ENCODE results near the gene STH.
"Not testable (repeated sequence)": the region's sequence is repeated elsewhere in the genome, so short reads cannot be mapped to it uniquely, and the experiment has no call there.

Gene STH

DNA sequence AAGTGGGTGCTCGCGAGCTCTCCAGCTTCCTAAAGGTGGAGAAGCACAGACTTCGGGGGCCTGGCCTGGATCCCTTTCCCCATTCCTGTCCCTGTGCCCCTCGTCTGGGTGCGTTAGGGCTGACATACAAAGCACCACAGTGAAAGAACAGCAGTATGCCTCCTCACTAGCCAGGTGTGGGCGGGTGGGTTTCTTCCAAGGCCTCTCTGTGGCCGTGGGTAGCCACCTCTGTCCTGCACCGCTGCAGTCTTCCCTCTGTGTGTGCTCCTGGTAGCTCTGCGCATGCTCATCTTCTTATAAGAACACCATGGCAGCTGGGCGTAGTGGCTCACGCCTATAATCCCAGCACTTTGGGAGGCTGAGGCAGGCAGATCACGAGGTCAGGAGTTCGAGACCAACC, 1.9 kb upstream of the STH start:
- Histone ChIP-seq H3K4me3 (no peak overlapping the region), H3K27ac (no peak overlapping the region), H3K9ac (no peak overlapping the region), H3K4me2 (no peak overlapping the region), H3K9me3 (replicated peaks in 1 of 11) (no peaks in the 10 kb centered on the region), H4K20me1 (no peaks in the 10 kb centered on the region; a peak in 2 of 22 replicates), H3K4me1 (no peaks in the 10 kb centered on the region), H3K27me3 (no peaks in the 10 kb centered on the region; a peak in 1 of 22 replicates), H3K36me3 (no peaks in the 10 kb centered on the region)
- TF ChIP-seq Cebpa-rat (IDR thresholded peaks at IDR 0.05), result no peak

DNA sequence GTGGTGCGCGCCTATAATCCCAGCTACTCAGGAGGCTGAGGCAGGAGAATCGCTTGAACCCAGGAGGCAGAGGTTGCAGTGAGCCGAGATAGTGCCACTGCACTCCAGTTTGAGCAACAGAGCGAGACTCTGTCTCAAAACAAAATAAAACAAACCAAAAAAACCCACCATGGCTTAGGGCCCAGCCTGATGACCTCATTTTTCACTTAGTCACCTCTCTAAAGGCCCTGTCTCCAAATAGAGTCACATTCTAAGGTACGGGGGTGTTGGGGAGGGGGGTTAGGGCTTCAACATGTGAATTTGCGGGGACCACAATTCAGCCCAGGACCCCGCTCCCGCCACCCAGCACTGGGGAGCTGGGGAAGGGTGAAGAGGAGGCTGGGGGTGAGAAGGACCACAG, 1.4 kb upstream of the STH start:
- Histone ChIP-seq H4K20me1 (no peaks in the 10 kb centered on the region; a peak in 2 of 22 replicates), H3K4me2 (no peak overlapping the region)

DNA sequence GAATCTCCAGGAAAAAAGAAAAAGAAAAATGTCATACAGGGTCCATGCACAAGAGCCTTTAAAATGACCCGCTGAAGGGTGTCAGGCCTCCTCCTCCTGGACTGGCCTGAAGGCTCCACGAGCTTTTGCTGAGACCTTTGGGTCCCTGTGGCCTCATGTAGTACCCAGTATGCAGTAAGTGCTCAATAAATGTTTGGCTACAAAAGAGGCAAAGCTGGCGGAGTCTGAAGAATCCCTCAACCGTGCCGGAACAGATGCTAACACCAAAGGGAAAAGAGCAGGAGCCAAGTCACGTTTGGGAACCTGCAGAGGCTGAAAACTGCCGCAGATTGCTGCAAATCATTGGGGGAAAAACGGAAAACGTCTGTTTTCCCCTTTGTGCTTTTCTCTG, 845 bp downstream of the STH start:
- H3K4me2 ChIP-seq, result no peak overlapping the region
- H3K27ac ChIP-seq, result no peak overlapping the region
- no peak for TF ChIP-seq Cebpa-rat (IDR thresholded peaks at IDR 0.05)
- H4K20me1 ChIP-seq, result no peaks in the 10 kb centered on the region; a peak in 2 of 22 replicates
- no peaks in the 10 kb centered on the region for H3K9me3 ChIP-seq (replicated peaks in 1 of 11)
- no peaks in the 10 kb centered on the region for H3K27me3 ChIP-seq
- H3K9ac ChIP-seq, result no peak overlapping the region
- no peak overlapping the region for H3K4me3 ChIP-seq
- no peaks in the 10 kb centered on the region for H3K36me3 ChIP-seq
- H3K4me1 ChIP-seq, result no peaks in the 10 kb centered on the region

More for the DNA sequence above, 1.4 kb upstream of the STH start:
- H3K9me3 ChIP-seq (replicated peaks in 1 of 11), result no peaks in the 10 kb centered on the region
- TF ChIP-seq Cebpa-rat (IDR thresholded peaks at IDR 0.05), result no peak
- H3K4me1 ChIP-seq, result no peaks in the 10 kb centered on the region
- H3K27ac ChIP-seq, result no peak overlapping the region
- no peak overlapping the region for H3K4me3 ChIP-seq
- no peaks in the 10 kb centered on the region; a peak in 1 of 22 replicates for H3K27me3 ChIP-seq
- H3K9ac ChIP-seq, result no peak overlapping the region
- H3K36me3 ChIP-seq, result no peaks in the 10 kb centered on the region

DNA sequence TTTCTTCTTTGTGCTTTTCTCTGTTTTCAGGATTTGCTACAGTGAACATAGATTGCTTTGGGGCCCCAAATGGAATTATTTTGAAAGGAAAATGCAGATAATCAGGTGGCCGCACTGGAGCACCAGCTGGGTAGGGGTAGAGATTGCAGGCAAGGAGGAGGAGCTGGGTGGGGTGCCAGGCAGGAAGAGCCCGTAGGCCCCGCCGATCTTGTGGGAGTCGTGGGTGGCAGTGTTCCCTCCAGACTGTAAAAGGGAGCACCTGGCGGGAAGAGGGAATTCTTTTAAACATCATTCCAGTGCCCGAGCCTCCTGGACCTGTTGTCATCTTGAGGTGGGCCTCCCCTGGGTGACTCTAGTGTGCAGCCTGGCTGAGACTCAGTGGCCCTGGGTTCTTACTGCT, 1.2 kb downstream of the STH start:
- Histone ChIP-seq H3K4me3 (no peak overlapping the region), H3K4me1 (no peaks in the 10 kb centered on the region), H3K9me3 (replicated peaks in 1 of 11) (no peaks in the 10 kb centered on the region), H3K9ac (no peak overlapping the region), H3K4me2 (no peak overlapping the region), H3K27ac (no peak overlapping the region), H3K36me3 (no peaks in the 10 kb centered on the region), H4K20me1 (no peaks in the 10 kb centered on the region; a peak in 2 of 22 replicates), H3K27me3 (no peaks in the 10 kb centered on the region)
- no peak for TF ChIP-seq Cebpa-rat (IDR thresholded peaks at IDR 0.05)

DNA sequence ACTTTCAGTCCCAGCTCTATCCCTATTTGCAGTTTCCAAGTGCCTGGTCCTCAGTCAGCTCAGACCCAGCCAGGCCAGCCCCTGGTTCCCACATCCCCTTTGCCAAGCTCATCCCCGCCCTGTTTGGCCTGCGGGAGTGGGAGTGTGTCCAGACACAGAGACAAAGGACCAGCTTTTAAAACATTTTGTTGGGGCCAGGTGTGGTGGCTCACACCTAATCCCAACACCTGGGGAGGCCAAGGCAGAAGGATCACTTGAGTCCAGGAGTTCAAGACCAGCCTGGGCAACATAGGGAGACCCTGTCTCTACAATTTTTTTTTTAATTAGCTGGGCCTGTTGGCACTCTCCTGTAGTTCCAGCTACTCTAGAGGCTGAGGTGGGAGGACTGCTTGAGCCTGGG, 1.7 kb downstream of the STH start:
- no peaks in the 10 kb centered on the region for H3K9me3 ChIP-seq (replicated peaks in 1 of 11)
- no peaks in the 10 kb centered on the region for H3K4me1 ChIP-seq
- no peak for TF ChIP-seq Cebpa-rat (IDR thresholded peaks at IDR 0.05)
- no peaks in the 10 kb centered on the region for H3K36me3 ChIP-seq
- H3K27me3 ChIP-seq, result no peaks in the 10 kb centered on the region
- H4K20me1 ChIP-seq, result no peaks in the 10 kb centered on the region; a peak in 2 of 22 replicates
- H3K27ac ChIP-seq, result no peak overlapping the region
- H3K9ac ChIP-seq, result 0 out of 22 replicates have a peak overlapping the region, but pooled peaks of 1 of the 11 experiments have one; percentile 7
- no peak overlapping the region for H3K4me2 ChIP-seq
- H3K4me3 ChIP-seq, result no peak overlapping the region

DNA sequence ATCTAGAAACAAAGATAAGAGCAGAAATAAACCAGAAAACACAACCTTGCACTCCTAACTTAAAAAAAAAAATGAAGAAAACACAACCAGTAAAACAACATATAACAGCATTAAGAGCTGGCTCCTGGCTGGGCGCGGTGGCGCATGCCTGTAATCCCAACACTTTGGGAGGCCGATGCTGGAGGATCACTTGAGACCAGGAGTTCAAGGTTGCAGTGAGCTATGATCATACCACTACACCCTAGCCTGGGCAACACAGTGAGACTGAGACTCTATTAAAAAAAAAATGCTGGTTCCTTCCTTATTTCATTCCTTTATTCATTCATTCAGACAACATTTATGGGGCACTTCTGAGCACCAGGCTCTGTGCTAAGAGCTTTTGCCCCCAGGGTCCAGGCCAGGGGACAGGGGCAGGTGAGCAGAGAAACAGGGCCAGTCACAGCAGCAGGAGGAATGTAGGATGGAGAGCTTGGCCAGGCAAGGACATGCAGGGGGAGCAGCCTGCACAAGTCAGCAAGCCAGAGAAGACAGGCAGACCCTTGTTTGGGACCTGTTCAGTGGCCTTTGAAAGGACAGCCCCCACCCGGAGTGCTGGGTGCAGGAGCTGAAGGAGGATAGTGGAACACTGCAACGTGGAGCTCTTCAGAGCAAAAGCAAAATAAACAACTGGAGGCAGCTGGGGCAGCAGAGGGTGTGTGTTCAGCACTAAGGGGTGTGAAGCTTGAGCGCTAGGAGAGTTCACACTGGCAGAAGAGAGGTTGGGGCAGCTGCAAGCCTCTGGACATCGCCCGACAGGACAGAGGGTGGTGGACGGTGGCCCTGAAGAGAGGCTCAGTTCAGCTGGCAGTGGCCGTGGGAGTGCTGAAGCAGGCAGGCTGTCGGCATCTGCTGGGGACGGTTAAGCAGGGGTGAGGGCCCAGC, 2.6 kb downstream of the STH start:
- no peak for TF ChIP-seq Cebpa-rat (IDR thresholded peaks at IDR 0.05)
- no peaks in the 10 kb centered on the region for H3K36me3 ChIP-seq
- no peak overlapping the region for H3K27ac ChIP-seq
- no peaks in the 10 kb centered on the region for H3K27me3 ChIP-seq
- H3K9ac ChIP-seq, result peak overlapping the region in 1 of 11 experiments; percentile 5; a peak in 1 of 22 replicates
- no peaks in the 10 kb centered on the region for H3K4me1 ChIP-seq
- H3K4me2 ChIP-seq, result no peak overlapping the region
- H3K9me3 ChIP-seq (replicated peaks in 1 of 11), result no peaks in the 10 kb centered on the region
- no peaks in the 10 kb centered on the region; a peak in 2 of 22 replicates for H4K20me1 ChIP-seq
- H3K4me3 ChIP-seq, result no peak overlapping the region

DNA sequence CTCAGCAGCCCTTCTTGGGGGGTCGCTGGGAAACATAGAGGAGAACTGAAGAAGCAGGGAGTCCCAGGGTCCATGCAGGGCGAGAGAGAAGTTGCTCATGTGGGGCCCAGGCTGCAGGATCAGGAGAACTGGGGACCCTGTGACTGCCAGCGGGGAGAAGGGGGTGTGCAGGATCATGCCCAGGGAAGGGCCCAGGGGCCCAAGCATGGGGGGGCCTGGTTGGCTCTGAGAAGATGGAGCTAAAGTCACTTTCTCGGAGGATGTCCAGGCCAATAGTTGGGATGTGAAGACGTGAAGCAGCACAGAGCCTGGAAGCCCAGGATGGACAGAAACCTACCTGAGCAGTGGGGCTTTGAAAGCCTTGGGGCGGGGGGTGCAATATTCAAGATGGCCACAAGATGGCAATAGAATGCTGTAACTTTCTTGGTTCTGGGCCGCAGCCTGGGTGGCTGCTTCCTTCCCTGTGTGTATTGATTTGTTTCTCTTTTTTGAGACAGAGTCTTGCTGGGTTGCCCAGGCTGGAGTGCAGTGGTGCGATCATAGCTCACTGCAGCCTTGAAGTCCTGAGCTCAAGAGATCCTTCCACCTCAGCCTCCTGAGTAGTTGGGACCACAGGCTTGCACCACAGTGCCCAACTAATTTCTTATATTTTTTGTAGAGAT, 3.4 kb downstream of the STH start:
- H3K4me2 ChIP-seq, result no peak overlapping the region
- peaks cover 0 to 6% (median 0%) of the 10 kb centered on the region in 10 experiments; a peak in 6 of 20 replicates for H3K4me1 ChIP-seq
- H3K27ac ChIP-seq, result no peak overlapping the region
- peak overlapping the region in 1 of 11 experiments; percentile 5; a peak in 1 of 22 replicates for H3K9ac ChIP-seq
- TF ChIP-seq Cebpa-rat (IDR thresholded peaks at IDR 0.05), result no peak
- H4K20me1 ChIP-seq, result no peaks in the 10 kb centered on the region; a peak in 2 of 22 replicates
- H3K9me3 ChIP-seq (replicated peaks in 1 of 11), result no peaks in the 10 kb centered on the region
- H3K36me3 ChIP-seq, result no peaks in the 10 kb centered on the region
- no peaks in the 10 kb centered on the region for H3K27me3 ChIP-seq
- no peak overlapping the region for H3K4me3 ChIP-seq

DNA sequence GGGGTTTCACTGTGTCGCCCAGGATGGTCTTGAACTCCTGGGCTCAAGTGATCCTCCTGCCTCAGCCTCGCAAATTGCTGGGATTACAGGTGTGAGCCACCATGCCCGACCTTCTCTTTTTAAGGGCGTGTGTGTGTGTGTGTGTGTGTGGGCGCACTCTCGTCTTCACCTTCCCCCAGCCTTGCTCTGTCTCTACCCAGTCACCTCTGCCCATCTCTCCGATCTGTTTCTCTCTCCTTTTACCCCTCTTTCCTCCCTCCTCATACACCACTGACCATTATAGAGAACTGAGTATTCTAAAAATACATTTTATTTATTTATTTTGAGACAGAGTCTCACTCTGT, 3.9 kb downstream of the STH start:
- no peak overlapping the region for H3K4me2 ChIP-seq
- no peaks in the 10 kb centered on the region for H3K9me3 ChIP-seq (replicated peaks in 1 of 11)
- H3K9ac ChIP-seq, result no peak overlapping the region
- peaks cover 0 to 11% (median 0%) of the 10 kb centered on the region in 10 experiments; a peak in 7 of 20 replicates for H3K4me1 ChIP-seq
- H3K36me3 ChIP-seq, result no peaks in the 10 kb centered on the region
- no peak overlapping the region for H3K27ac ChIP-seq
- H4K20me1 ChIP-seq, result no peaks in the 10 kb centered on the region; a peak in 2 of 22 replicates
- H3K27me3 ChIP-seq, result no peaks in the 10 kb centered on the region
- no peak overlapping the region for H3K4me3 ChIP-seq
- TF ChIP-seq Cebpa-rat (IDR thresholded peaks at IDR 0.05), result no peak

DNA sequence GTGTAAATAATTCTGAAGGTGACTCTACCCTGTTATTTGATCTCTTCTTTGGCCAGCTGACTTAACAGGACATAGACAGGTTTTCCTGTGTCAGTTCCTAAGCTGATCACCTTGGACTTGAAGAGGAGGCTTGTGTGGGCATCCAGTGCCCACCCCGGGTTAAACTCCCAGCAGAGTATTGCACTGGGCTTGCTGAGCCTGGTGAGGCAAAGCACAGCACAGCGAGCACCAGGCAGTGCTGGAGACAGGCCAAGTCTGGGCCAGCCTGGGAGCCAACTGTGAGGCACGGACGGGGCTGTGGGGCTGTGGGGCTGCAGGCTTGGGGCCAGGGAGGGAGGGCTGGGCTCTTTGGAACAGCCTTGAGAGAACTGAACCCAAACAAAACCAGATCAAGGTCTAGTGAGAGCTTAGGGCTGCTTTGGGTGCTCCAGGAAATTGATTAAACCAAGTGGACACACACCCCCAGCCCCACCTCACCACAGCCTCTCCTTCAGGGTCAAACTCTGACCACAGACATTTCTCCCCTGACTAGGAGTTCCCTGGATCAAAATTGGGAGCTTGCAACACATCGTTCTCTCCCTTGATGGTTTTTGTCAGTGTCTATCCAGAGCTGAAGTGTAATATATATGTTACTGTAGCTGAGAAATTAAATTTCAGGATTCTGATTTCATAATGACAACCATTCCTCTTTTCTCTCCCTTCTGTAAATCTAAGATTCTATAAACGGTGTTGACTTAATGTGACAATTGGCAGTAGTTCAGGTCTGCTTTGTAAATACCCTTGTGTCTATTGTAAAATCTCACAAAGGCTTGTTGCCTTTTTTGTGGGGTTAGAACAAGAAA, 5.1 kb downstream of the STH start:
- Histone ChIP-seq H3K4me2 (no peak overlapping the region), H3K27ac (no peak overlapping the region), H3K27me3 (no peaks in the 10 kb centered on the region), H3K4me3 (no peak overlapping the region), H3K9ac (no peak overlapping the region), H3K36me3 (no peaks in the 10 kb centered on the region), H4K20me1 (no peaks in the 10 kb centered on the region; a peak in 1 of 22 replicates), H3K9me3 (replicated peaks in 1 of 11) (no peaks in the 10 kb centered on the region), H3K4me1 (peaks cover 0 to 18% (median under 1%) of the 10 kb centered on the region in 10 experiments; a peak in 9 of 20 replicates)
- no peak for TF ChIP-seq Cebpa-rat (IDR thresholded peaks at IDR 0.05)

DNA sequence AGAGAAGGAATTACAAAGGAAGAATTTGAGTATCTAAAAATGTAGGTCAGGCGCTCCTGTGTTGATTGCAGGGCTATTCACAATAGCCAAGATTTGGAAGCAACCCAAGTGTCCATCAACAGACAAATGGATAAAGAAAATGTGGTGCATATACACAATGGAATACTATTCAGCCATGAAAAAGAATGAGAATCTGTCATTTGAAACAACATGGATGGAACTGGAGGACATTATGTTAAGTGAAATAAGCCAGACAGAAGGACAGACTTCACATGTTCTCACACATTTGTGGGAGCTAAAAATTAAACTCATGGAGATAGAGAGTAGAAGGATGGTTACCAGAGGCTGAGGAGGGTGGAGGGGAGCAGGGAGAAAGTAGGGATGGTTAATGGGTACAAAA, 7.0 kb downstream of the STH start:
- not testable (repeated sequence) for H3K27me3 ChIP-seq

More for the DNA sequence above, 7.0 kb downstream of the STH start:
- H3K9ac ChIP-seq; H3K36me3 ChIP-seq; H3K27ac ChIP-seq; H3K9me3 ChIP-seq (replicated peaks in 1 of 11); H3K4me3 ChIP-seq; H3K4me2 ChIP-seq; H4K20me1 ChIP-seq: not testable (repeated sequence)
- H3K4me1 ChIP-seq, result peaks cover 0 to 28% (median 8%) of the 10 kb centered on the region in 10 experiments; a peak in 9 of 20 replicates
